SH-SY5Y (cell line): Measurements from ENCODE around the gene MPV17L2.

Experiments
- GATA2 ChIP-seq: IDR thresholded peaks from 2 replicates; pipeline ENCODE4 v1.6.1; 2011; ENCODE audit warnings: mild to moderate bottlenecking, low read depth, low read length
- GATA3 ChIP-seq: IDR thresholded peaks from 2 replicates; pipeline ENCODE4 v1.6.1; 2011; ENCODE audit warnings: low read depth, mild to moderate bottlenecking, low read length, moderate library complexity

MPV17L2 gene

DNA sequence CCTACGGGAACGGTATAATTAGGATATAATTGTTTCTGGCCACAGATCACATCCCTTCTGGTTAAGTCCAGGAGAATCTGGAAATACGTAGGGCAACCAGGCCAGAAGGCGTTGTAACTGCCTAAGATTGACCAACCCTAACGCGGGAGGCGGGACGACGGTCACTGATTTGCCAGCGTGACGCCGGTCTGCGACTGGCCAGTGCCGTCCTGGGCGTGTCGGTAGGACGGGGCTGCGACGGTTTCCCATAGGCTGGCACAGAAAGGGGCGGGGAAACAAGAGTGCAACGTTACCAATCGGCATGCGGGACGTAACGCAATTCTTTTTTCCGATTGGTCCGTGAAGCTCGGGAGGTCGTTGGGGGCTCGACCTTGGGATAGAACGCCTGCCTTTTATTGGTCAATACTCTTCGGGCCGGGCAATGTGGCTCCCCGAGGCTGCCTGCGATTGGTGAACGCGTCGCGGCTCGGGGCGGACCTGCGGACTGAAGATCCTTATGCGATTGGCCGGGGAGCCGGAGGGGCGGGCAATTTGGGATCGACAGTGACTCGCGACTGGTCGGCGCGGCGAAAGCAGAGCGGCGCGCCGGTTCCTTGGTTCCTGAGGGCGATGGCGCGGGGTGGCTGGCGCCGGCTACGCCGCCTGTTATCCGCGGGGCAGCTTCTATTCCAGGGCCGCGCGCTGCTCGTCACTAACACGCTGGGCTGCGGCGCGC is at the start of gene MPV17L2:
MPV17L2 (plus strand) TSS at position 546 of the 715 bp plus-strand sequence; CDS start at position 610, 64 bp downstream.
- TF ChIP-seq GATA2, result no peak
- TF ChIP-seq GATA3, result no peak

DNA sequence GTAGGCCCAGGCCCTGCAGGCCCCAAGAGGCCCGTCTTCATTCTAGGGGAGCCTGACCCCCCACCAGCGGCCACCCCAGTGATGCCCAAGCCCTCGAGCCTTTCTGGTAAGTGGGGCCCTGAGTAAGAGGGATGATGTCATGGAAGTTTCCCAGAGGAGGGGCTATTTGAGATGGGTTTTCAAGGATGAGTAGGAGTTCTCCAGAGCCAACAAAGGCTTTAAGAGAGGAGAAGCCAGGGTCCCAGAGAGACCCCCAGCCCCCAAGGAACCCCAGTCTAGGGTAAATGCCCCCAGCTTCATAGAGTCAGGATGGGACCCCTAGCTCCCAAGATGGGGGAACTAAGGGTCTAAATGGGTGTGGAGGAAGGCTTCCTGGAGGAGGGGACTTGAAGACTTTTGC is 49.1 kb upstream of the MPV17L2 start:
- TF ChIP-seq GATA3 (no peak), GATA2 (no peak)

GRCh38 chr19:18144361-18144760 is 48.7 kb upstream of the MPV17L2 start:
- no peak for TF ChIP-seq GATA2
- no peak for TF ChIP-seq GATA3

DNA sequence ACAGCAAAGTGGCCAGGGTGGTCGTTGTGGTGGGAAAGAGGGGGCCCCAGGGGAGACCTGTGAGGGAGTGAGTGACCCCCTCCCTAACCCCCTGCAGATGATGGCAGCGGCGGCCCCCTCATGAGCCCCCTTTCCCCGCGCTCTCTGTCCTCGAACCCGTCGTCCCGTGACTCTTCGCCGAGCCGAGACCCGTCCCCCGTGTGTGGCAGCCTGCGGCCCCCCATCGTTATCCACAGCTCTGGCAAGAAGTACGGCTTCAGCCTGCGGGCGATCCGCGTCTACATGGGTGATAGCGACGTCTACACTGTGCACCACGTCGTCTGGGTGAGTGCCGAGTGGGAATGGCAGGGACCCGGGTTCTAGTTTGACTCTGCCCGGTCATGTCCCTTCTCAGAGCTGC is 48.1 kb upstream of the MPV17L2 start:
- TF ChIP-seq GATA3 (no peak), GATA2 (no peak)

DNA sequence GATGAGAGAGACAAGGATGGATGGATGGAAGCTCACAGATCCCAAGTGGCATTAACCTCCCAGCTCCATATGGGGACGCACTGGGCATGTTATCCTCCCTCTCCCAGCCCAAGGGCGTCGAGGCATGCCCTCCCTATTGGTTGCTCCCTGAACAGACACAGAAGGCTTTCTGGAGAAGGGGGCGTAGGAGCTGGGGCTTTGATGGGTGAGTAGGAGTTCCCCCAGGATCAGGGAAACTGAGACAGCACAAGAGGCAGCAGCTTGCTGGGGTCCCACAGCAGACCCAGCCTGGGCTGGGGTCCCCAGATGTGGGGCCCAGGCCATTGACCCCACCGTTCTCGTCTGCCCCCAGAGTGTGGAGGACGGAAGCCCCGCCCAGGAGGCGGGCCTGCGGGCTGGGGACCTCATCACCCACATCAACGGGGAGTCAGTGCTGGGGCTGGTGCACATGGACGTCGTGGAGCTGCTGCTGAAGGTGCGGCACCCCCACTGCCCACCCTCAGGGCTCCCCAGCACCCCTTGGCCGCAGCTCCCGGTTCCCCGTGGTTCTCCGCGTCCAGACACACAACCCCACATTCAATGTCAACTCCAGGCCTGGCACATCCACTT is 47.5 kb upstream of the MPV17L2 start:
- no peak for TF ChIP-seq GATA3
- no peak for TF ChIP-seq GATA2

DNA sequence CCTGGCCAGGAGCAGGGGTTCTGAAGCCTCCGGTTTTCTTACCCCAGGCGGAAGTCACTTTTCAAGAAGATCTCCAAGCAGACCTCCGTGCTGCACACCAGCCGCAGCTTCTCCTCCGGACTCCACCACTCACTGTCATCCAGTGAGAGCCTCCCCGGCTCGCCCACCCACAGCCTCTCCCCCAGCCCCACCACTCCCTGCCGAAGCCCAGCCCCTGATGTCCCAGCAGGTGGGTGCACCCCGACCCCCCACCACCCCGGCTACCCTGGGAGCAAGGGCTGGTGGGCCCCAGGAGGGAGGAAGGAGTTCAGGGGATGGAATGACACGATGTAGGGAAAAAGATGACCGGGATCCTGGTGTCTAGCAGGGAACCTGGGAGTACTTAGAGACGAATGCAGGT is 45.6 kb upstream of the MPV17L2 start:
- TF ChIP-seq GATA3 (no peak), GATA2 (no peak)

- TF ChIP-seq GATA3 (no peak), GATA2 (no peak)
These were observed 43.4 kb upstream of the MPV17L2 start for GRCh38 chr19:18149596-18149975.

DNA sequence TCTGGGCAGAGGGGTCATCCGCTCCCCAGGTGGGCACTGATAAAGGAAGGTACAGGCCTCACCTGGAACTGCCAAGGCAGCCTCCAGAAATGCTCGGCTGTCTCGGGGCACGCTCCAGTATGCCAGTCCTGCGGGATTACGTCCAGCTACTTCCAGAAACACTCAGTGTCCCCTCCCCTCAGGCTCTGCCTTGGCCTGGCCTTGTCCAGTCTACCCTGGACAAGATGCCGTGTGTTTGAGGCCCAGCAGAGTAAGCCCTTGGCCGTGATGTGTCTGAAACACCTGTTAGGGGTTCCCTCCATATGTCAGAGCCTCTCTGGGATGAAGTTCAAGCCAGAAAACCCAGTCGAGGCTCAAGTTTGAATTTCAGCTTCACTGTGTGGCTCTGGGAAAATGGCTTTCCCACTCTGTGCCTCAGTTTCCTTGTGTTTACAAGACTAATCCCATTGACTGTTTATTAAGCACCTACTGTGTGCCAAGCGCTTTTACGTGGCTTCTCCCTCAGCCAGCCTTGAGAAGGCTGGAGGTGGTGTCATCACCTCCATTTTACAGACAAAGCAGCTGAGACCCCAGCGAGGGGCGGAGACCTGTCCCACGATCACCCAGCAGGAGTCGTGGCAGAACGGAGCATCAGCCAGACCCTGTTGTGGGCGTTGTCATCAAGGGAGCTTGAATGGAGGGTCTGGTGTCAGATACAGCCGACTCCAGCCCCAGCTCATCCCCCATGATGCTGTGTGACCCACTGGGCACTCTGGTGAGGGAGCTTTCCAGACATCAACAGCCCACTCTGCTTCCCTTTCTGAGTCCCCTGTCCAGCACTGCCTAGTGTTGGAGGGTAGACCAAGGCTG is 42.0 kb upstream of the MPV17L2 start:
- TF ChIP-seq GATA3, result no peak
- no peak for TF ChIP-seq GATA2

DNA sequence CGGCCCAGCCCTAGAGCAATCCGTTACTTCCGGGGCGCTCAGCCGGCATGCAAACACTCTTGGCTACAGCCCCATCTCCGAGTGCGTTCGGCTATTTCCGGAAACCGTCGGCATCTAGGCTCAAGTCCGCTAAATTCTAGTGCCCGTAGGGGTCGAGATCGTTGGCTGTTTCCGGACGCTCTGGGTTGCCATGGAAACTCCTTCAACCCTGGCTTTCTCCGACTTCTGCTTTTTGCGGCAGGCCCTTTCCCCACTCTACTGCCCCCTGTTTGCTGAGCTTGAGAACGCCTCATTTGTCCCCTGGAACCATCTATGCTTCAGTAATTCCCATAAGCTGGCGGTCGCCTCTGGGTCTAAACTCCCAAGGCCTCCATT is 40.6 kb upstream of the MPV17L2 start:
- TF ChIP-seq GATA3 (no peak), GATA2 (no peak)

DNA sequence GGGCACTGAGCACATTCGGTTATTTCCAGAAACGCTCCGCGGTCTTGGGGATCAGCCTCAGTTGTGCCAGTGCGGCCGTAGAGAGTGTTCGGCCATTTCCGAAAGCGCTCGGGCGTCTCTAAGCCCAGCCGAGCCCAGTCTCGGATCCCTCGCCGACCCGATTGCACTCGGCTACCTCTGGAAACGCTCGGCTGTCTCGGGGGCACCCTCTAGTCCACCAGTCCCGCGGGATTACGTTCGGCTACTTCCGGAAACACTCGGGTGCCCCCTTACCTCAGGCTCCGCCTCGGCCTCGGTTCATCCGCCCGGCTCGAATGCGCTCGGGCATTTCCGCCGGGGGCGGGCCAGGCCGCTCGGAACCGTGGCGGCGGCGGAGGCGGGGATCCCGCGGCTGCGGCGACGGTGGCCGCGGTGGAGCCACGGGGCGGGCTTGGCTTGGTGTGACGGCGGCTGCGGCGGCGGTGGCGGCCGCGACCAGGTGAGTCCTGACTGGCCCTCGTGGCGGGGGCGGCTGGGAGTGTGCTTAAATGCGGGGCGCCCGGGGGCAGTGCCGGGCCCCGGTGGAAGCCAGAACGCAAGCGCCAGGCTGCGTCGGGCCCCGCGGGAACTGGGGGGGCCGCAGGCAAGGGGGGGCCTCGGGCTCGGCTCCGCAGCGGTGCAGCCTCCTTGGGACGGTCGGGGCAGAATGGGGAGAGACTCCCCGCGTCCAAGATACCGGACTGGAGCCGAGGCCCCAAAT is 40.0 kb upstream of the MPV17L2 start, which contains the start of gene PIK3R2:
PIK3R2 (plus strand) TSS at position 347 of the 739 bp plus-strand sequence. CDS start 2,717 bp downstream, outside the sequence.
- TF ChIP-seq GATA3, result no peak
- TF ChIP-seq GATA2, result no peak

DNA sequence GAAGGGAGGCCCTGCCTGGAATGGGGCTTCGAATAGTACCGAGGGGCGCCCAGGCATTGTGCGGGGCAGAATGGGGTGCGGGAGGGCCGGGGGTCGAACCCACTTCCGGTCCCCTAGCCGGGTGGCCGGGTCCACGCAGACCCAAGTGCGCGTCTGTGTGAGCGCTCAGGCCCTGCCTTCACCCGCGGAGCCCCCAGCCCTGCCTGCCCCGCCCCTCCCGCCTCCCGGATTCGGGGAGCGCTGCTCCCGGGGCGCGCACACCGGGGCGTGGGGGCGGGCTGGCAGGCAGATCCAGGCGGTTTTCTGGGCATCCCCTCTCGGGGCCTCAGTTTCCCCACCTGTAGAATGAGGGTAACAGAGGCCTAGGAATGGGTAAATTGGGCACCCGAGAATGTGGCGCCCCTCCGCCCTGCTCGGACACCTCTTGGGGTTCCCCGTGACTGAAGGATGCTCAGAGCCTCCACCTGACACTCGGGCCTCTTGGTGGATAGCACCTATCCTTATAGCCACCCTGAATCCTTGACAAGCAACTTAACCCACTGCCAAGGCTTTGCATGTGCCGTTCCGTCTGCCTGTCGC is 39.4 kb upstream of the MPV17L2 start:
- no peak for TF ChIP-seq GATA3

DNA sequence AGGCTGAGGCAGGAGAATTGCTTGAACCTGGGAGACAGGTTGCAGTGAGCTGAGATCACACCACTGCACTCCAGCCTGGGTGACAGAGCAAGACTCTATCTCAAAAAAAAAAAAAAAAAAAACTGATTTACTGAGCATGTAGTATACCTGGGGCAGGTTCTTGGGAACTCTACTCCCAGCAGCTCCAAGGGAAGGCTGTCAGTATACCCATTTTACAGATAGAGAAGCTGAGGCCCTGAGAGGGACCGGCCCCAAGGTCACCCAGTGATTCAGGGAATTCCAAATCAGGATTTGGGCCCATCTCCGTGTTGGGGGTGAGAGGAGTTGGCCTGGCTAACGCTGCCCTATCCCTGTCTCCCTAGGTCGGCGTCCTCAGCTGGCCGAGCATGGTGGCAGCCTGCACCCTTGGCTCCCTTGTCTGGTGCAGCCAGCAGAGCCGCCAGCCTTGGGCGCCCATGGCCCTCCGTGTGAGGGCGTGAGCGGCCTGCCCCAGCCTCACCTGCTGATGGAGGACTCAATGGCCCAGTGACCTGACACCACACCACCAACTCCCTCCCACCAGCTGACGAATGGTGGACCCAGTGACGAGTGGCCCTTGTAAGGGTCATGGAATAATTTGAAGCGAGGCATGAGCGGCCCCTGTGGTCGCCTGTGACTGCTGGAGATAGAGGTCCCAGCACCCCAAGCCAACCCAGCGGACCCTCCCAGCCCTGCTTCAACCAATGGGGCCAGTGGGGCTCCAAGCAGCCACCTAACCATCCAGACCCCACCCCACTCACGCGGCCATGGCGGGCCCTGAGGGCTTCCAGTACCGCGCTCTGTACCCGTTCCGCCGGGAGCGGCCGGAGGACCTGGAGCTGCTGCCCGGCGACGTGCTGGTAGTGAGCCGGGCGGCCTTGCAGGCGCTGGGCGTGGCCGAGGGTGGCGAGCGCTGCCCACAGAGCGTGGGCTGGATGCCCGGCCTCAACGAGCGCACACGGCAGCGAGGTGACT is 37.6 kb upstream of the MPV17L2 start:
- TF ChIP-seq GATA2 (no peak), GATA3 (no peak)

GRCh38 chr19:18156268-18156667 is 36.8 kb upstream of the MPV17L2 start:
- no peak for TF ChIP-seq GATA3
- TF ChIP-seq GATA2, result no peak

GRCh38 chr19:18156841-18157464 is 36.1 kb upstream of the MPV17L2 start:
- TF ChIP-seq GATA2, result peak; percentile 68
- TF ChIP-seq GATA3, result no peak
